Fibroblast of gingiva (primary cell): ENCODE results near the gene GIPC3.
"Not testable (repeated sequence)": the region's sequence is repeated elsewhere in the genome, so short reads cannot be mapped to it uniquely, and the experiment has no call there.

Source experiments
- DNase-seq: peaks from one replicate; pipeline ENCODE4 v3.0.0-alpha.2; 2011; ENCODE audit warnings: low read depth

The GIPC3 gene

GRCh38 chr19:3618811-3619630 is 33.7 kb downstream of the GIPC3 start:
- DNase-seq = no peak

DNA sequence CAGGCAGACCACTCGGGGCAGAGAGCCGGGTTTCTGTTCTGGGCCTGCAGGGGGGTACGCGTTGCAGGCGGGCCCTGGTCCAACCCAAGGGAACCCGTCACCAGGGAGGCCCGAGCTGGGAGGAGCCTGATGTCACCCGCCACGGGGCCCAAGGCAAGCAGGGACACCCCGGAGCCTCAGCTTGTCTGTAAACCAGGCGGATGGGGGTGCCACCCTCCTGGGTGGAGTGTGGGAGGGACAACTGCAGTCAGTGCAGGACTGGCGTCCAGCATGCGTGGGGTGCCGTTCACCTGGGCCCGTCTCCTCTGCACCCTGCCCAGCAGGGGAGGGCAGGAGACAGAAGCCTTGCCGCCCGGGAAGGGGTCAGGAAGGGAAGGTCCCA is 34.3 kb downstream of the GIPC3 start:
- no peak for DNase-seq

DNA sequence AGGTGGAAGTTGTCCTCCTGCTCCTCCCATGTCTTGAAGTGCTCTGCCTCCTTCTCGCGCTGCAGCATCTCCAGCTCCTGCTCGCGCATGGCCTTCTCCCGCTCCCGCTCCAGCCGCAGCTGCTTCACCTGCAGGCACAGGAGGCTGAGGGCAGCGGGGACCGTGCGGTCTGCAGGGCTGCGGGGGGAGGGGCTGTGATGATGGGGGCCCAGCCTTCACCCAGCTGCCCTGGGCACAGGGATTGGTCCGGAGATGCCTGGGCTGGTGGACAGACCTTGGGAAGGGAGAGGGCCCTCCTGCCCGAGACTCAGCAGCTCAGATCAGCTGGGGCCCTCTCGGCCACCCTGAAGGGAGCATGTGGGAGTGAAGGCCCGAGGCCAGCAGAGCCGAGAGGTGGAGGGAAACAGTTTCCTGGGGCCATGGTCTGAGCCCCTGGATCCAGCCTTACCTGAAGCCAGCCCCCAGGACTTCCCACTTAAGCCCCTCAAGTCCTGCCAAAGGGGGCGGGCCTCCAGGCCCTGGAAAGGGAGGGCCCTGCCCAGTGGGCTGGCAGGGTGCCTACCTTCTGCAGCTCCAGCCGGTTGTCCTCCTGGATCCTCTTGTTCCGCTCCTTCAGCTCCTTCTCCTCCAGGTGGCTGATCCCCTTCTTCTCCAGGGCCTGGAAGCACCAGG is 35.0 kb downstream of the GIPC3 start:
- DNase-seq = no peak

DNA sequence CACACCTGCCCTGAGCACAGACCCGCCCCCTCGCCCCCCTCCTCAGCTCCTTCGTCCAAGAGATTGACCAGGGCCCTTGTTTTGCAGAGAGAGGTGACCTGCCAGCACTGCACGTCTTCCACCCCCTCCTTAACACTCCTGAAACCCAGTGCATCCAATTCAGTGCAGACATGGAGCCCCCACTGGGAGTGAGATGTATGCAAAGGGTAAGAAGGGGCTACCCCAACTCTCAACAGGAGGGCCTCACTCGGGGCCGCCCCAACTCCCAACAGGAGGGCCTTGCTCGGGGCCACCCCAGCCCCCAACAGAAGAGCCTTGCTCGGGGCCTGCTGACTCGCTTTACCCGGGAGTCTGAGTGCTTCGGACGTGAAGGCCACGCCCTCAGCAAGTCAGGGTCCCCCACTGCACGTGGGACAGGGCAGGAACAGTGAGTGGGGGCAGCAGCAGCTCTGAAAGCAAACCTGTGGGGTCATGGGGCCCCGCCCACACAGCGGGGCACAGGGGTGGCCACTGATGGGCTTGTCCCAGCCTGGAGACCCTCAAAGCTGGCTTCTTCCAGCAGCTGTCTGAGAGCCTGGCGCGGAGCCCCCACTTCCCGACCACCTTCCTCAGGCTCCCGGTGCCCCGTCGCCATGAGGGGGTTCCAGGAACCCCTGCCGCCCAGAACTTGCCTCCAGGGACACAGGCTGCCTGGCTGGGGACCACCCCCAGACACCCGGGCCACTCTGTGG is 35.7 kb downstream of the GIPC3 start:
- no peak for DNase-seq

DNA sequence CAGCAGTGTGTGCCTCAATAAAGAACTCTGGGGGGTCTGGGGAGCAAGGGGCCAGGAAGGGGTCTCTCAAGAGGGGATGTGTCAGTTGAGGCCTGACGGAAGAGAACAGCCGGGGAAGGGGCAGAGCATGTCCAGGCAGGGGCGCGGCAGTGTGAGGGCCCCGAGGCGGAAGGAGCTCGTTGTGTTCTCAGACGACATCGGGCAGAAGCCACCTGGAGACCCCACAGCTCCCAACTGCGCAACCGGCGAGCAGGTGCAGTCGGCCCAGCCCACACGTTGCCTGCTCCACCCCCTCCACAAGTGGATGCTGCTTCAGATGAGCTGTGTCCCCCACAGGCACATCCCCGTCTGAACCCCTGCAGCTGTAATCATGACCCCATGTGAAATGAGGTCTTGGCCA is 36.4 kb downstream of the GIPC3 start:
- no peak for DNase-seq

- no peak for DNase-seq
Measured at GRCh38 chr19:3622224-3622623, 36.9 kb downstream of the GIPC3 start.

DNA sequence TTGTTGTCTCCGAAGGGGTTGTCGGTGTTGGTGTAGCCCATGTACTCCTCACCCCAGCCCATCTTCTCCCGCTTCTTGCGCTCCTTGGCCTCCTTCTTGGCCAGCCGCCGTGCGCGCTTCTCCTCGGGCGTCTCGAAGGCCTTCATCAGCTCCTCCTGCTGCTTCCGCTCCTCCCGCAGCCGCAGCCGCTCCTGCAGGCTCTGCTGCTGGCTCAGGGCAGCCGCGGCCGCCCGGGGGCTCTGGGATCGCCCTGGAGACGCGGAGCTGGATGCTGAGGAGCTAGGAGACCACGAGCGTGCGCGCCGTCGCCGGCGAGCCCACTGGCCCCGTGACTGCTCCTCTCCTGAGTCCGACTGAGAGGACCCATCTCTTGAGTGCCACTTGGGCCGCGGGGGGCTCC is 38.4 kb downstream of the GIPC3 start:
- no peak for DNase-seq

DNA sequence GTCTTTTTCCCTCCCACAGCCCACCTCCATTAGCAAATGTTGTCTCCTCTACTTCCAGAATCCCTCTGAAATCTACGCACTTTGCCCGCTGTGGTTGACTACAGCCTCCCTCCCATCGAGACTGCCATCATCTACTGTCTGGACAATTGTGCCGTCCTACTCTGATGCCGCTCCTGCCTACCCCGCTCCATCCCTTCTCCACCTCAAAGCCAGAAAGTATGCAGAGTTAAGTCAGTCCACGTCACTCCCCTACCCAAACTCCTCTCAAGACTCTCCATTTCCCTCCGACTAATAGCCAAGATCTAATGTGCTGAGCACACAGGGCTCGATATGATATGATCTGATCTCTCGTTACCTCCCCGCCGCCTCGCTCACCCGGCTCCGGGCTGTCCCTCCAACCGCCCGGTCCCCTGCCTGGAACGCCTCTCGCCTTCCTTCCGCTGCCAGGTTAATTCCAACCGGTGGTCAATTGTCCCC is 40.8 kb downstream of the GIPC3 start:
- DNase-seq = no peak

DNA sequence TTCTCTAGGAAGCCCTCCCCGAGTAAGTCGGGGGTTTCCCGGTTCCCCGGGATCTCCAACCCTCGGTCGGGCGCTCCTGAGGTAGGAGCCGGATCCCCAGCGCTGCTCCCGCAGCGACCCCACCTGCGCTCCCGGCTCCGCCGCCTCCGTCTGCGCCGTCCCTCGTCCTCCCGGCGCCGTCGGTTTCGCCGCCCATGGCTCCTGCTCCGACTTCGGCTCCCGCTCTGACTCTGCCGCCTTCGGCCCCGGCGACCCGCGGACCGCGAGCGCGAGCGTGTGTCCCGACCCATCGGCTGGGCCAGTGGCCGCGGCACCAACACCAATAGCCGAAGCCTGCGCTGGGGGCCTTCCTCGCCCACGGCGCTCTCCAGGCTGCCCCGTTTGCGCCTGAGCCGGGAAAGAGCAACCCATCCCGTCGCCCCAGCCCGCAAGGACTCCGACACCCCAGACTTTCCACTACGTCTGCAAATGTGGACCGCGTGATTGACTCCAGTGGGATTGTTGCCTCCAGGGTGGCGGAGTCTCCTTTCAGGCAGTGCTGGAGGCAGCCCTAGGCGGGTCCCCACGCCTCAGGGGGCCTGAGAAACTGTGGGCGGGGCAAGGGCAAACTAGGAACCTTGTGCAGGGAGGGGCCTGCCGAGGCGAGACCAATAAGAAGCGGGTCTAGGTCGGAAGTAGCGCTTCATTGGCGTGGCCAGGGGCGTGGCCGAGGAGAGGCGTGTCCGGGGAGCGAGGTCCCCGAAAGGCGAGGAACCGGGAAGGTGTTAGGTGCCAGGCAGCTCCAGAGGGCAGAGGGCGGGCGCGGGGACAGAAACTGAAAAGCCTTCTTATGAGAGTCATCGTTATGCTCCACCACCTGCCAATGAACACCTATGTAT is 41.4 kb downstream of the GIPC3 start, which contains the start of gene CACTIN:
Gene CACTIN, minus strand, starts transcription at position 318 of the 878 bp plus-strand sequence. Its CDS starts 28 bp downstream, at position 290.
- DNase-seq = peak; percentile 98

- no peak for DNase-seq
Measured at GRCh38 chr19:3627351-3627723, 42.1 kb downstream of the GIPC3 start.

DNA sequence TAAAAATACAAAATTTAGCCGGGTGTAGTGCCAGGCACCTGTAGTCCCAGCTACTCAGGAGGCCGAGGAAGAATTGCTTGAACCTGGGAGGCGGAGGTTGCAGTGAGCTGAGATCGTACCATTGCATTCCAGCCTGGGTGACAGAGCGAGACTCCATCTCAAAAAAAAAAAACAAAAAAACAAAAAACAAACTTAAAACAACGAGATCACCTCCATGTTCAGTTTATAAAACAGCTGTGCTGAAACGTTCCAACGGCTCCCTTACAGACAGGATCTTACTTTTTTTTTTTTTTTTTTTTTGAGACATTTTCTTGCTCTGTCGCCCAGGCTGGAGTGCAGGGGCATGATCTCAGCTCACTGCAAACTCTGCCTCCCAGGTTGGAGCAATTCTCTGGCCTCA is 43.5 kb downstream of the GIPC3 start:
- not testable (repeated sequence) for DNase-seq

DNA sequence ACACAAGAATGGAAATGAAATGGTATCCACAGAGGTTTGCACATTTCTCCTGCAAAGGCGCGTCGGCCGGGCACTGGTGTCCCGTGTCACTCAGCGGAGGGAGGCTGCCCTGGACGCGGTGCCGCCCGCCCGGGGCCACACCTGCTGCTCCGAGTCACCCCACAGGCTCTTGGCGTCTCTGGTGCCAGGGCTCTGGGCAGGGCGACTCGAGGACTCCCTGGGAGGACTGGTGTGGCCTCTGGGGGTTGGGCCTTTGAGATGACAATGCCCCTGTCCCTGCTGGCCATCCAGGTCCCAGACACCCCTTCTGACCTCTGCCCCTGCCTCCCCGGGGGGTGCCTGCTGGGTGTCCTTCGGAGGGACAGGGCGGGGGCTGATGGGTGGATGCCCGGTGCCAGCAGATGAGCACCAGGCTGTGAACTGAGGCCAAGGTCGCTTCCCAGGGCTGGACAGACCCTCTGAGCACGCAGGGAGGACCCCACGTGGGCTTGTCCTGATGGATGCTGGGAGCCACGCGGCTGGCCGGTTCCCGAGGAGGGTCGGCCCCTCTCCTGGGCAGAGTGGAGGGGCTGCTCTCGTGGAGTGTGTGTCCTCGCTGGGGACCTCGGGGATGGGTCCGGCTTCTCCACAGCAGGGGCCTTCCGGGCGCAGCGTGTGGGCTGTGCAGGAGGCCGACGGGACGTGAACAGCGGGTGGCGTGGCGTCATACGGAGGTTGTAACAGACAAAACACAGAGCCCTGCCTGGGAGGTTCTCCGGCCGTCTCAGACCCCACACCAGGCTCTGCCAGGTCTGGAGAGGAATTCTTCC is 46.0 kb downstream of the GIPC3 start:
- no peak for DNase-seq

GRCh38 chr19:3632098-3632497 is 46.8 kb downstream of the GIPC3 start:
- DNase-seq = no peak

GRCh38 chr19:3632739-3633558 is 47.7 kb downstream of the GIPC3 start:
- DNase-seq = no peak

DNA sequence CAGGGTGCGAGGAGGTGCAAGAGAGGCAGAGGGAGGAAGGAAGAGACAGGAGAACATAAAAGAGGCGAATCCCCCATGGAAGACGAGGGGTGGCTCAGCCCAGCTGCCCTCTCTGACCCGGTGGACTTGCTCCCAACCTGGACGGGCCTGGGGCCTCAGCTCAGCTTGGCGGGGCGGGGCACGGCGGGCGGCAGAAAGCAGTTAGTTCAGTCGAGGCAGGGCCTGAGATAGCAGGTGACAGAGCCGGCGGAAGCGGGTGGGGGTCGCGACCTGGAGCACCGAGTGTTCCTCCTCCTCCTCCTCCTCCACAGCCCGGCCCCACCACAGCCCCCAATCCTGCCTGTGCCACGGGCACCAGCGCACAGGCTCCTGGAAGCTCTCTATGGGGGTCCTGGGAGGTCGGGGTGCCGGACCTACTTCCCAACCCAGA is 48.3 kb downstream of the GIPC3 start:
- DNase-seq = no peak

- no peak for DNase-seq
Measured at GRCh38 chr19:3634496-3635045, 49.3 kb downstream of the GIPC3 start.

DNA sequence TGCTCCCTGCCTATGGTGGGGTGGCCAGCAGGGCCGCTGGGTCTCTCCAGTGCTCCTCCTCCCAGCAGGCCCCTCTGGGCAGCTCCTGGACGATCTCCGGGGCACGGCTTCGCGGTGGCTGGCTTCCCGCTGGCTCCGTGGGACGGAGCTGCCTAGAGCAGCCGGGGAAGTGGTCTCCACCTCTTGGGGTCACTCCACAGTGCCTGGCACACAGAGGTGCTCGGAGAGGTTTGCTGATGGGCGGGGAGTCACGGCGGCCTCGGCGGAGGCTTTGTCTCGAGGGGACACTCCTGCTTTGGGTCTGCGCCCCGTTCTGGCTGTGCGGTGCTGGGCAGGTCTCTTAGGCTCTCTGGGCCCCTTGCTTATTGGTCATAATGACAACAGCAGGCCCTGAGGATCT is 51.2 kb downstream of the GIPC3 start:
- DNase-seq = no peak

- no peak for DNase-seq
Measured at GRCh38 chr19:3636962-3637361, 51.7 kb downstream of the GIPC3 start.

DNA sequence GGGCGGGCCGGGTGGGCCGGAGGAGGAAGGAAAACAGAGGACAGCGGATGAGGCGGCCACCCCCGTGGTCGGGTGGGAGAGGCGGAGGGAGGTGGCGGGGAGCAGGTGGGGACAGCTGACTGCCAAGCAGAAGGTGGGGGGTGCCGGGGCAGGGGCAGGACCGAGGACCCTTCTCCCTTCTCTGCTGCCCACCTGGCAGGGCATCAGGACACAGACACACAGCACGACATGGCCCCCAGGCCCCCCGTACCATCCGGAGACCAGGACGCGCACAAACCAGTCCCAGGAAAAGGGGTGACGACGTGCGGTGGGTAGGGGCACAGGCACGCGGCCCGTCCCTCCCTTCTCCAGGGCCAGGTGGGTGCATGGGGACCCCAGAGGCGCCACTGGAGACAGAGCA is 52.3 kb downstream of the GIPC3 start:
- DNase-seq = no peak
